GM21786 (cell line): ENCODE measurements around the gene WASHC3.
A peak's percentile ranks its signal among the peaks of the same experiment; 100 is the strongest.
"Not testable (repeated sequence)": the region's sequence is repeated elsewhere in the genome, so short reads cannot be mapped to it uniquely, and the experiment has no call there.

ENCODE experiments used
- ATAC-seq: cut with Tn5 transposase; IDR thresholded peaks from one replicate; pipeline ENCODE4 v1.9.1; 2021; ENCODE audit not compliant: unreplicated experiment

WASHC3 gene

GRCh38 chr12:102051431-102051965, 10.3 kb downstream of the WASHC3 start:
- peak; percentile 65 for ATAC-seq

GRCh38 chr12:102050660-102051430, 10.9 kb downstream of the WASHC3 start:
- ATAC-seq: no peak

GRCh38 chr12:102043928-102044327, 17.9 kb downstream of the WASHC3 start:
- ATAC-seq: peak; percentile 83

- no peak for ATAC-seq
Measured at GRCh38 chr12:102033991-102034745, 27.6 kb downstream of the WASHC3 start.

GRCh38 chr12:102031852-102032251, 29.9 kb downstream of the WASHC3 start:
- no peak for ATAC-seq

- no peak for ATAC-seq
Measured at GRCh38 chr12:102029141-102029540, 32.6 kb downstream of the WASHC3 start.

- no peak for ATAC-seq
Measured at GRCh38 chr12:102026728-102027127, 35.1 kb downstream of the WASHC3 start.

- ATAC-seq: no peak
Measured at GRCh38 chr12:102024765-102025164, 37.0 kb downstream of the WASHC3 start.

GRCh38 chr12:102023343-102023930, 38.4 kb downstream of the WASHC3 start:
- ATAC-seq: no peak

GRCh38 chr12:102022286-102022685, 39.5 kb downstream of the WASHC3 start:
- ATAC-seq: no peak

- ATAC-seq: no peak
Measured at GRCh38 chr12:102021540-102022246, 40.1 kb downstream of the WASHC3 start.

- not testable (repeated sequence) for ATAC-seq
Measured at GRCh38 chr12:102018607-102019006, 43.2 kb downstream of the WASHC3 start.

GRCh38 chr12:102016472-102016871, 45.3 kb downstream of the WASHC3 start:
- ATAC-seq: no peak

GRCh38 chr12:102010265-102010994, 51.4 kb downstream of the WASHC3 start:
- ATAC-seq: peak; percentile 96

GRCh38 chr12:102009796-102010195, 52.0 kb downstream of the WASHC3 start:
- no peak for ATAC-seq

- ATAC-seq: no peak
Measured at GRCh38 chr12:102008615-102009126, 53.1 kb downstream of the WASHC3 start.

GRCh38 chr12:102005256-102005655, 56.5 kb downstream of the WASHC3 start:
- ATAC-seq: no peak

GRCh38 chr12:101997102-101997501, 64.7 kb downstream of the WASHC3 start:
- ATAC-seq: no peak

GRCh38 chr12:101995684-101996083, 66.1 kb downstream of the WASHC3 start:
- ATAC-seq: no peak

- ATAC-seq: no peak
Measured at GRCh38 chr12:101992091-101992490, 69.7 kb downstream of the WASHC3 start.
